Uterus (tissue), 4 donors: ENCODE data around the gene ESYT1. TPM values are rescaled to one million over a fixed set of nuclear protein-coding genes. Genes with fewer than 3 reads are reported as not detected.
A peak's percentile ranks its signal among the peaks of the same experiment; 100 is the strongest.

Source experiments
- DNase-seq, 2 donors: peaks; one replicate each; pipeline ENCODE4 v3.0.0-alpha.2; 2019 to 2020
- H3K27ac ChIP-seq, 2 donors: fragments of 200-600 bp; sonication (generic); 1 replicate in 1 of 2; 2 replicates in 1 of 2; pipeline ENCODE4 v1.5.1; 2016 to 2018
- H3K27me3 ChIP-seq, 2 donors: fragments of 200-600 bp; sonication (generic); one replicate each; pipeline ENCODE4 v1.5.1; 2018 to 2019; ENCODE audit warnings: control low read depth in 1 of 2
- H3K36me3 ChIP-seq, 2 donors: fragments of 200-600 bp; sonication (generic); one replicate each; pipeline ENCODE4 v1.5.1; 2019; ENCODE audit warnings: control low read depth in 1 of 2
- H3K4me1 ChIP-seq, 2 donors: fragments of 200-600 bp; sonication (generic); one replicate each; pipeline ENCODE4 v1.5.1; 2018 to 2019; ENCODE audit warnings: control low read depth in 1 of 2
- H3K4me3 ChIP-seq, 2 donors: fragments of 200-600 bp; sonication (generic); 1 replicate in 1 of 2; 2 replicates in 1 of 2; pipeline ENCODE4 v1.5.1; 2018 to 2019; ENCODE audit warnings: mild to moderate bottlenecking in 1 of 2
- H3K9me3 ChIP-seq, 2 donors: fragments of 200-600 bp; sonication (generic); one replicate each; pipeline ENCODE4 v1.5.1; 2019; ENCODE audit warnings: control low read depth in 1 of 2
- POLR2A ChIP-seq, 2 donors: fragments of 450-650 bp; IDR thresholded peaks; one replicate each; pipeline ENCODE4 v1.6.1; 2016; ENCODE audit warnings: antibody characterized with exemption in 2 of 2, mild to moderate bottlenecking in 1 of 2, moderate library complexity in 1 of 2
- intact Hi-C: fragments of 100-400 bp; cut with DNase I; formaldehyde crosslinking; loops from one replicate; pipeline ENCODE4 v1.15.1; 2023; ENCODE audit warnings: low total_unique reads
- total RNA-seq, 4 donors: library from RNA; depleted of rRNA in 3 of 4; stranded (reverse); fragments of >200 nt in 3 of 4; gene quantifications; one replicate each; pipeline versions ENCODE4 v1.1.0 to v1.2.4, GENCODE V29; 2014 to 2023
- TF ChIP-seq, protein P1 (sequence below), 4 experiments: fragments of 200-600 bp in 2 of 4; fragments of 450-650 bp in 2 of 4; sonication (generic) in 2 of 4; IDR thresholded peaks; one replicate each; pipeline ENCODE4 v1.5.1; 2016 to 2019; ENCODE audit warnings: antibody characterized with exemption in 4 of 4, mild to moderate bottlenecking in 2 of 4, moderate library complexity in 1 of 4
- donor health status: DM: yes; HTN: yes; CAD: no.

Gene ESYT1
- total RNA-seq, 4 donors from 2014 or later: 98.4 to 203 (median 134) TPM

- intact Hi-C loops: loop anchor here (5.0 kb wide), 1 partner anchor 36 kb away; the partner anchor contains the start of gene ESYT1
- H3K9me3 ChIP-seq: no peaks in the 10 kb centered on the region
- TF ChIP-seq, protein P1, sequence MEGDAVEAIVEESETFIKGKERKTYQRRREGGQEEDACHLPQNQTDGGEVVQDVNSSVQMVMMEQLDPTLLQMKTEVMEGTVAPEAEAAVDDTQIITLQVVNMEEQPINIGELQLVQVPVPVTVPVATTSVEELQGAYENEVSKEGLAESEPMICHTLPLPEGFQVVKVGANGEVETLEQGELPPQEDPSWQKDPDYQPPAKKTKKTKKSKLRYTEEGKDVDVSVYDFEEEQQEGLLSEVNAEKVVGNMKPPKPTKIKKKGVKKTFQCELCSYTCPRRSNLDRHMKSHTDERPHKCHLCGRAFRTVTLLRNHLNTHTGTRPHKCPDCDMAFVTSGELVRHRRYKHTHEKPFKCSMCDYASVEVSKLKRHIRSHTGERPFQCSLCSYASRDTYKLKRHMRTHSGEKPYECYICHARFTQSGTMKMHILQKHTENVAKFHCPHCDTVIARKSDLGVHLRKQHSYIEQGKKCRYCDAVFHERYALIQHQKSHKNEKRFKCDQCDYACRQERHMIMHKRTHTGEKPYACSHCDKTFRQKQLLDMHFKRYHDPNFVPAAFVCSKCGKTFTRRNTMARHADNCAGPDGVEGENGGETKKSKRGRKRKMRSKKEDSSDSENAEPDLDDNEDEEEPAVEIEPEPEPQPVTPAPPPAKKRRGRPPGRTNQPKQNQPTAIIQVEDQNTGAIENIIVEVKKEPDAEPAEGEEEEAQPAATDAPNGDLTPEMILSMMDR (IDR thresholded peaks at IDR 0.05): no peak
- TF ChIP-seq POLR2A (IDR thresholded peaks at IDR 0.05): no peak
- H3K36me3 ChIP-seq: no peaks in the 10 kb centered on the region
- no peak overlapping the region for H3K4me3 ChIP-seq
- peak overlapping the region in 1 of 2 donors; percentile 99 for H3K27ac ChIP-seq
- peaks cover 0 to 16% of the 10 kb centered on the region in 2 donors for H3K4me1 ChIP-seq
- H3K27me3 ChIP-seq: no peaks in the 10 kb centered on the region
- DNase-seq: no peak
Measured at GRCh38 chr12:56163533-56164344, 35.7 kb downstream of the ESYT1 start.

GRCh38 chr12:56164345-56164729 lies 36.3 kb downstream of the ESYT1 start:
- TF ChIP-seq, protein P1 (IDR thresholded peaks at IDR 0.05): no peak
- TF ChIP-seq POLR2A (IDR thresholded peaks at IDR 0.05): no peak
- H3K27ac ChIP-seq: no peak overlapping the region
- no peaks in the 10 kb centered on the region for H3K9me3 ChIP-seq
- H3K4me1 ChIP-seq: peaks cover 0 to 16% of the 10 kb centered on the region in 2 donors
- H3K4me3 ChIP-seq: no peak overlapping the region
- intact Hi-C loops: loop anchor here (5.0 kb wide), 1 partner anchor 37 kb away; the partner anchor contains the start of gene ESYT1
- DNase-seq: no peak
- H3K27me3 ChIP-seq: no peaks in the 10 kb centered on the region
- no peaks in the 10 kb centered on the region for H3K36me3 ChIP-seq

- TF ChIP-seq, protein P1 (IDR thresholded peaks at IDR 0.05): no peak
- TF ChIP-seq POLR2A (IDR thresholded peaks at IDR 0.05): no peak
- H3K9me3 ChIP-seq: no peaks in the 10 kb centered on the region
- no peak for DNase-seq
- no peak overlapping the region for H3K4me3 ChIP-seq
- intact Hi-C loops: no loop called here
- H3K36me3 ChIP-seq: no peaks in the 10 kb centered on the region
- H3K4me1 ChIP-seq: peaks cover 0 to 16% of the 10 kb centered on the region in 2 donors
- H3K27ac ChIP-seq: peak overlapping the region in 1 of 2 donors; percentile 22
- no peaks in the 10 kb centered on the region for H3K27me3 ChIP-seq
Measured at GRCh38 chr12:56165369-56165768, 37.3 kb downstream of the ESYT1 start.

DNA sequence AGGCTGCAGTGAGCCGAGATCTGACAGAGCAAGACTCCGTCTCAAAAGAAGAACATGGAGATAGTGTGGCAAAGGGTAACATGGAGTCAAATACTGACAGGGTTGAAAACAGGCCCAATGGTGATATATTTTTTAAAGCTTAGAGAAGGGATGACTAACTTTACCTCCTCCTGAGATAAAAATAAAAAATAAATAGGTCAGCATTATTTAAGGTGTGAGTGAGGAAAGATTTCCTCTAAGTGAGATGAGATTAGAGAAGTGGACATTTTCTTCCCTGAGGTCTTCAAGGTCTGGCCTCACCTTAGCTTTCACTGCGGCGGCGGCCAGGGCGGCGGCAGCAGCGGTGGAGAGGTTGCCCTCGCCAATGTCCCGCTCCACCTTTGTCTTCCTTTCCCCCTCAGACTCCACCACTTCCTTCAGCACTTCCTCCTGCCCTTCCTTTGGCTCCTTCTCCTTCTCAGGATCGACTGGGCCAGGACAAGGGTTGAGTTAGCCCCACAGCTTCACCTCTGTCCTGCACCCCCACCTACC lies 41.2 kb downstream of the ESYT1 start:
- Histone ChIP-seq H3K4me3 (no peak overlapping the region), H3K36me3 (no peaks in the 10 kb centered on the region), H3K4me1 (no peaks in the 10 kb centered on the region), H3K27ac (no peak overlapping the region), H3K27me3 (no peaks in the 10 kb centered on the region), H3K9me3 (no peaks in the 10 kb centered on the region)
- no peak for DNase-seq
- intact Hi-C loops: no loop called here
- TF ChIP-seq, protein P1 (IDR thresholded peaks at IDR 0.05): no peak
- no peak for TF ChIP-seq POLR2A (IDR thresholded peaks at IDR 0.05)

DNA sequence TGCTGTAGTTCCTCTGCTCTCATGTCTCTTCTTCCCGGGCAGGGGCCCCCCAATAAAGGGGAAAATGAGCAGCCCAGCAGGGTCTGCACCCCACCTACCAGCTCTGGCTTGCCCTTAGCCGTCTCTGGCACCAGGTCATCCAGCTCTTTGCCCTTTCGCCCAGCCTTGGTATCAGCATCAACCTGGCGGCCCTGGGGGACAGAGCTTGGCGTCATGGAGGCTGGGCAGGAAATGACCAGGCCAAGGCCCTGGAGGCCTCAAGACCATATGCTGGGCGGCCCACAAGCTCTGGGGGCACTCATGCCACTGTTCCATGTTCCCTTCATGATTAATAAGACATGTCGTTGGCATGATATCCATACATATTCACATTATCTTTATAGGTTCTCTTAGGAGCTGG lies 44.8 kb downstream of the ESYT1 start:
- DNase-seq: no peak
- Histone ChIP-seq H3K27me3 (no peaks in the 10 kb centered on the region), H3K4me3 (no peak overlapping the region), H3K27ac (no peak overlapping the region), H3K9me3 (no peaks in the 10 kb centered on the region), H3K36me3 (no peaks in the 10 kb centered on the region), H3K4me1 (no peaks in the 10 kb centered on the region)
- TF ChIP-seq POLR2A (IDR thresholded peaks at IDR 0.05): no peak
- TF ChIP-seq, protein P1 (IDR thresholded peaks at IDR 0.05): no peak
- intact Hi-C loops: no loop called here
